Endothelial cell of umbilical vein (primary cell): Measurements from ENCODE around the gene SIAH3. TPM values are rescaled to one million over a fixed set of nuclear protein-coding genes. Genes with fewer than 3 reads are reported as not detected.

Experiments
- BruUV-seq: library from RNA; stranded (reverse); fragments of 400-500 nt; replicated peaks from 2 replicates; lab custom pipeline; 2021; lab: Mats Ljungman, UMichigan
- CTCF ChIA-PET: fragments of 300-600, 350-600 bp; sonication (Branson Sonifier 250); formaldehyde crosslinking; loops from one replicate; lab custom pipeline; 2021; ENCODE audit warnings: antibody characterized with exemption, inconsistent platforms; lab: Charles Lee
- POLR2A ChIA-PET: fragments of 300-600, 350-600 bp; sonication (Branson Sonifier 250); formaldehyde crosslinking; loops from one replicate; lab custom pipeline; 2021; ENCODE audit warnings: antibody characterized with exemption, inconsistent platforms; lab: Charles Lee
- DNase-seq: peaks from one replicate; pipeline ENCODE4 v3.0.0-alpha.2; 2011; ENCODE audit warnings: low read depth, low spot score
- FAIRE-seq: peaks from 2 replicates; lab custom pipeline; 2011; peaks lifted over from hg19 to GRCh38; lab: Jason Lieb, UNC
- H2AFZ ChIP-seq: 2 replicates; pipeline ENCODE4 v1.6.0; 2012; ENCODE audit warnings: low read depth, low read length, control low read depth, inconsistent platforms
- H3K27ac ChIP-seq: 2 replicates; pipeline ENCODE4 v1.5.1; 2011; ENCODE audit warnings: low read depth, mild to moderate bottlenecking, control low read depth, low read length, moderate library complexity; ENCODE audit not compliant: insufficient read depth
- H3K27me3 ChIP-seq, 2 experiments: 2 replicates each; pipeline versions ENCODE4 v1.6.0 to v1.6.1; 2011; ENCODE audit warnings: low read length in 2 of 2, mixed read lengths in 1 of 2; ENCODE audit not compliant: control insufficient read depth in 2 of 2, insufficient read depth in 2 of 2
- H3K36me3 ChIP-seq, 2 experiments: 2 replicates in 1 of 2; 3 replicates in 1 of 2; pipeline ENCODE4 v1.5.1; 2011; ENCODE audit warnings: low read length in 2 of 2, mild to moderate bottlenecking in 1 of 2, moderate library complexity in 1 of 2; ENCODE audit not compliant: control insufficient read depth in 2 of 2, insufficient read depth in 2 of 2; ENCODE audit errors: extremely low read depth in 1 of 2
- H3K4me1 ChIP-seq: 3 replicates; pipeline ENCODE4 v1.5.1; 2011; ENCODE audit warnings: mild to moderate bottlenecking, low read length; ENCODE audit not compliant: control insufficient read depth, insufficient read depth; ENCODE audit errors: extremely low read depth
- H3K4me2 ChIP-seq: 2 replicates; pipeline ENCODE4 v1.6.1; 2011; ENCODE audit warnings: low read length, control low read depth, mixed read lengths; ENCODE audit not compliant: insufficient read depth
- H3K4me3 ChIP-seq, 3 experiments: fragments of 200-600 bp in 1 of 3; sonication (generic), shearing (Covaris generic) in 1 of 3; replicated peaks in 1 of 3; 2 replicates each; pipeline ENCODE4 v1.5.1; 2011 to 2016; ENCODE audit warnings: control low read depth in 3 of 3, low read length in 3 of 3, mild to moderate bottlenecking in 2 of 3, inconsistent platforms in 1 of 3, low read depth in 1 of 3, moderate library complexity in 1 of 3; ENCODE audit not compliant: insufficient read depth in 1 of 3
- H3K79me2 ChIP-seq: 2 replicates; pipeline ENCODE4 v1.6.0; 2012; ENCODE audit warnings: low read length, inconsistent platforms; ENCODE audit not compliant: control insufficient read depth, insufficient read depth
- H3K9ac ChIP-seq: replicated peaks from 2 replicates; pipeline ENCODE3; 2011; ENCODE audit warnings: low read length, control low read depth; ENCODE audit not compliant: insufficient read depth; ENCODE audit errors: extremely low read depth
- H3K9me1 ChIP-seq: replicated peaks from 3 replicates; pipeline ENCODE4 v1.6.0; 2011; ENCODE audit warnings: mild to moderate bottlenecking, low read length; ENCODE audit not compliant: control insufficient read depth, insufficient read depth; ENCODE audit errors: extremely low read depth
- H3K9me3 ChIP-seq: replicated peaks from 2 replicates; pipeline ENCODE4 v1.5.1; 2012; ENCODE audit warnings: low read length, inconsistent platforms; ENCODE audit not compliant: control insufficient read depth, insufficient read depth
- H4K20me1 ChIP-seq: replicated peaks from 2 replicates; pipeline ENCODE3; 2011; ENCODE audit warnings: mild to moderate bottlenecking, low read length; ENCODE audit not compliant: control insufficient read depth, insufficient read depth; ENCODE audit errors: extremely low read depth
- EZH2 ChIP-seq: IDR thresholded peaks from 2 replicates; pipeline ENCODE4 v1.6.1; 2012; ENCODE audit warnings: borderline replicate concordance, low read depth, mild to moderate bottlenecking, moderate library complexity, low read length, inconsistent platforms; ENCODE audit not compliant: severe bottlenecking
- FOS ChIP-seq: IDR thresholded peaks from 2 replicates; pipeline ENCODE4 v1.6.1; 2011; ENCODE audit warnings: mild to moderate bottlenecking, low read length, moderate library complexity, borderline replicate concordance; ENCODE audit not compliant: insufficient read depth
- GATA2 ChIP-seq: IDR thresholded peaks from 2 replicates; pipeline ENCODE4 v1.7.0; 2011; ENCODE audit warnings: low read depth, mild to moderate bottlenecking, moderate library complexity, mixed read lengths, low read length; ENCODE audit not compliant: insufficient read length, insufficient read depth
- JUN ChIP-seq: IDR thresholded peaks from 2 replicates; pipeline ENCODE4 v1.6.1; 2011; ENCODE audit warnings: borderline replicate concordance, low read depth; ENCODE audit not compliant: insufficient read length, insufficient read depth
- MYC ChIP-seq: IDR thresholded peaks from one replicate; pipeline ENCODE4 v1.6.1; 2011; ENCODE audit warnings: mild to moderate bottlenecking, low read depth, low read length
- POLR2A ChIP-seq: IDR thresholded peaks from 2 replicates; pipeline ENCODE4 v1.6.1; 2012; ENCODE audit warnings: low read depth, mild to moderate bottlenecking, control low read depth, low read length
- POLR2AphosphoS5 ChIP-seq: IDR thresholded peaks from 2 replicates; pipeline ENCODE4 v1.6.1; 2012; ENCODE audit warnings: low read depth, mild to moderate bottlenecking, control low read depth, low read length, moderate library complexity; ENCODE audit not compliant: insufficient read depth
- dilution Hi-C: fragments of 300-500 bp; cut with MboI; formaldehyde crosslinking; loops from one replicate; pipeline ENCODE4 v1.15.0; 2019; ENCODE audit warnings: low sequenced_read_pairs; ENCODE audit not compliant: extremely low pct_ligation_motif_present
- intact Hi-C: fragments of 100-400 bp; cut with micrococcal nuclease; formaldehyde crosslinking; loops from one replicate; pipeline ENCODE4 v1.10.0; 2022
- polyA plus RNA-seq, 4 experiments: library from polyadenylated mRNA; depleted of rRNA in 3 of 4; stranded (reverse) in 3 of 4; unstranded in 1 of 4; fragments of >200 nt; gene quantifications; 2 replicates each; pipeline versions ENCODE4 v1.2.1 to v1.2.3, GENCODE V29; 2011 to 2012; ENCODE audit warnings: missing spikeins in 1 of 4
- total RNA-seq: library from RNA; stranded (reverse); gene quantifications from 2 replicates; pipeline ENCODE4 v1.2.3, GENCODE V29; 2021
- TF ChIP-seq, protein P1 (sequence below), 2 donors: IDR thresholded peaks; 1 replicate in 1 of 2; 2 replicates in 1 of 2; pipeline ENCODE4 v1.5.1; 2011; ENCODE audit warnings: low read length in 2 of 2, mild to moderate bottlenecking in 2 of 2, moderate library complexity in 2 of 2, control low read depth in 1 of 2, inconsistent platforms in 1 of 2, low read depth in 1 of 2; ENCODE audit not compliant: insufficient read depth in 1 of 2; ENCODE audit errors: extremely low read depth in 1 of 2
- TF ChIP-seq, protein P2 (sequence below): IDR thresholded peaks from 2 replicates; pipeline ENCODE4 v1.6.1; 2011; ENCODE audit not compliant: insufficient read depth, insufficient read length

SIAH3 gene
- total and polyA plus RNA-seq, 2 donors (not counting 3 experiments of a cell fraction or from before 2014, with no cell fraction given): 0.03 TPM; not detected in 1

DNA sequence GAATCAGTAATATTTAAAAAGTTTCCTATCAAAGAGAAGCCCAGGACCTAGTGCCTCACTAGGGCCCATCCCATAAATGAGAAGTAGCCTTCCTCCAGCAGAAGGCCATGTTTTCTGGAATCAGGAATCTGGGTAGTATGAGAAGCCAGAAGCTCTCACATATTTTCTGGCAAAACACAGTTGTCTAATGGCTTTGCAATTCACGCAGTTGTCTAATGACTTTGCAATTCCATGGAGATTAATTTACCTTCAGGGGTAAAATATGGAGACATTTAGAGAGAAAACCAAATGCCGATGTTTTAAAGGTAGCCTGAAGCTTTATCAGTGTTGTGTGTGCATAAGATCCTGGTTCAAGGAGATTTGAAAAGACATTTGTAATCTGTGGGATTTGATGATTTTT lies 29.8 kb upstream of the SIAH3 start:
- H3K27ac ChIP-seq: no peak overlapping the region
- ChIA-PET POLR2A (no interaction called here), CTCF (no interaction called here)
- no peak overlapping the region for H2AFZ ChIP-seq
- no peaks in the 10 kb centered on the region for H3K79me2 ChIP-seq
- FAIRE-seq (no peak), DNase-seq (no peak)
- H3K9me1 ChIP-seq: no peaks in the 10 kb centered on the region
- H3K36me3 ChIP-seq: no peaks in the 10 kb centered on the region
- BruUV-seq: no TSS peak
- no peak overlapping the region for H3K4me3 ChIP-seq
- H3K4me2 ChIP-seq: no peak overlapping the region
- TF ChIP-seq JUN (no peak), GATA2 (no peak), MYC (no peak), POLR2AphosphoS5 (no peak), EZH2 (no peak), POLR2A (no peak), FOS (no peak)
- TF ChIP-seq, protein P1, sequence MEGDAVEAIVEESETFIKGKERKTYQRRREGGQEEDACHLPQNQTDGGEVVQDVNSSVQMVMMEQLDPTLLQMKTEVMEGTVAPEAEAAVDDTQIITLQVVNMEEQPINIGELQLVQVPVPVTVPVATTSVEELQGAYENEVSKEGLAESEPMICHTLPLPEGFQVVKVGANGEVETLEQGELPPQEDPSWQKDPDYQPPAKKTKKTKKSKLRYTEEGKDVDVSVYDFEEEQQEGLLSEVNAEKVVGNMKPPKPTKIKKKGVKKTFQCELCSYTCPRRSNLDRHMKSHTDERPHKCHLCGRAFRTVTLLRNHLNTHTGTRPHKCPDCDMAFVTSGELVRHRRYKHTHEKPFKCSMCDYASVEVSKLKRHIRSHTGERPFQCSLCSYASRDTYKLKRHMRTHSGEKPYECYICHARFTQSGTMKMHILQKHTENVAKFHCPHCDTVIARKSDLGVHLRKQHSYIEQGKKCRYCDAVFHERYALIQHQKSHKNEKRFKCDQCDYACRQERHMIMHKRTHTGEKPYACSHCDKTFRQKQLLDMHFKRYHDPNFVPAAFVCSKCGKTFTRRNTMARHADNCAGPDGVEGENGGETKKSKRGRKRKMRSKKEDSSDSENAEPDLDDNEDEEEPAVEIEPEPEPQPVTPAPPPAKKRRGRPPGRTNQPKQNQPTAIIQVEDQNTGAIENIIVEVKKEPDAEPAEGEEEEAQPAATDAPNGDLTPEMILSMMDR (IDR thresholded peaks at IDR 0.05; ENCODE audit: extremely low read depth in 1 of 2, insufficient read depth in 1 of 2, low read depth in 1 of 2, low read length in 2 of 2): no peak
- TF ChIP-seq, protein P2, sequence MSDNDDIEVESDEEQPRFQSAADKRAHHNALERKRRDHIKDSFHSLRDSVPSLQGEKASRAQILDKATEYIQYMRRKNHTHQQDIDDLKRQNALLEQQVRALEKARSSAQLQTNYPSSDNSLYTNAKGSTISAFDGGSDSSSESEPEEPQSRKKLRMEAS: no peak
- H3K4me1 ChIP-seq: no peaks in the 10 kb centered on the region
- dilution Hi-C loops: no loop called here
- intact Hi-C loops: no loop called here
- no peaks in the 10 kb centered on the region for H4K20me1 ChIP-seq
- H3K9me3 ChIP-seq: no peaks in the 10 kb centered on the region
- peaks cover 5 to 8% of the 10 kb centered on the region in 2 experiments for H3K27me3 ChIP-seq
- no peak overlapping the region for H3K9ac ChIP-seq
